Uterus (tissue), 4 donors: ENCODE data around the gene DAP. TPM values are rescaled to one million over a fixed set of nuclear protein-coding genes. Genes with fewer than 3 reads are reported as not detected.

Experiments used
- DNase-seq, 2 donors: peaks; one replicate each; pipeline ENCODE4 v3.0.0-alpha.2; 2019 to 2020
- H3K27ac ChIP-seq, 2 donors: fragments of 200-600 bp; sonication (generic); 1 replicate in 1 of 2; 2 replicates in 1 of 2; pipeline ENCODE4 v1.5.1; 2016 to 2018
- H3K27me3 ChIP-seq, 2 donors: fragments of 200-600 bp; sonication (generic); one replicate each; pipeline ENCODE4 v1.5.1; 2018 to 2019; ENCODE audit warnings: control low read depth in 1 of 2
- H3K36me3 ChIP-seq, 2 donors: fragments of 200-600 bp; sonication (generic); one replicate each; pipeline ENCODE4 v1.5.1; 2019; ENCODE audit warnings: control low read depth in 1 of 2
- H3K4me1 ChIP-seq, 2 donors: fragments of 200-600 bp; sonication (generic); one replicate each; pipeline ENCODE4 v1.5.1; 2018 to 2019; ENCODE audit warnings: control low read depth in 1 of 2
- H3K4me3 ChIP-seq, 2 donors: fragments of 200-600 bp; sonication (generic); 1 replicate in 1 of 2; 2 replicates in 1 of 2; pipeline ENCODE4 v1.5.1; 2018 to 2019; ENCODE audit warnings: mild to moderate bottlenecking in 1 of 2
- H3K9me3 ChIP-seq, 2 donors: fragments of 200-600 bp; sonication (generic); one replicate each; pipeline ENCODE4 v1.5.1; 2019; ENCODE audit warnings: control low read depth in 1 of 2
- POLR2A ChIP-seq, 2 donors: fragments of 450-650 bp; IDR thresholded peaks; one replicate each; pipeline ENCODE4 v1.6.1; 2016; ENCODE audit warnings: antibody characterized with exemption in 2 of 2, mild to moderate bottlenecking in 1 of 2, moderate library complexity in 1 of 2
- intact Hi-C: fragments of 100-400 bp; cut with DNase I; formaldehyde crosslinking; loops from one replicate; pipeline ENCODE4 v1.15.1; 2023; ENCODE audit warnings: low total_unique reads
- total RNA-seq, 4 donors: library from RNA; depleted of rRNA in 3 of 4; stranded (reverse); fragments of >200 nt in 3 of 4; gene quantifications; one replicate each; pipeline versions ENCODE4 v1.1.0 to v1.2.4, GENCODE V29; 2014 to 2023
- TF ChIP-seq, protein P1 (sequence below), 4 experiments: fragments of 200-600 bp in 2 of 4; fragments of 450-650 bp in 2 of 4; sonication (generic) in 2 of 4; IDR thresholded peaks; one replicate each; pipeline ENCODE4 v1.5.1; 2016 to 2019; ENCODE audit warnings: antibody characterized with exemption in 4 of 4, mild to moderate bottlenecking in 2 of 4, moderate library complexity in 1 of 4
- donor health status: DM: yes; HTN: yes; CAD: no.

The DAP gene
- total RNA-seq, 4 donors from 2014 or later: 38.2 to 83.9 (median 50.0) TPM

DNA sequence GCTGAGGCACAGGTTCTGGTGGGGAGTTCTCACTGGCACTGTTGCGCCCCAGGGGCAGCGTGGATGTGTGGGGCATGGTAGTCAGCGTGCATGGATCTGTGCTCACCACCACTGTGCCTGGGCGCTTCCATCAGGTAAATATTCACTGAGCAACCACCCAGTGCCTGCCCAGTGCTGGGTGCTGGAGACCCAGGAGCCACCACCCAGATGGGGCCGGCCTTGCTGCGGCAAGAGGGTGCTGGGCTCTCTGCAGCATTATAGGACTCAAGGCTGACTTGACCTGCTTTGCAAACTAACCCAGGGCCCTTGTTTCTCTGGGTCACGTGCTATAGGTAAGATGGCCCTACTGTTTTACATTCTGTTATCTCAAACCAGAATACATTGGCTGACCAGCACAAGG is 60.5 kb downstream of the DAP start:
- intact Hi-C loops: no loop called here
- H3K4me1 ChIP-seq: peaks cover 3 to 7% of the 10 kb centered on the region in 2 donors
- TF ChIP-seq POLR2A (IDR thresholded peaks at IDR 0.05): no peak
- TF ChIP-seq, protein P1, sequence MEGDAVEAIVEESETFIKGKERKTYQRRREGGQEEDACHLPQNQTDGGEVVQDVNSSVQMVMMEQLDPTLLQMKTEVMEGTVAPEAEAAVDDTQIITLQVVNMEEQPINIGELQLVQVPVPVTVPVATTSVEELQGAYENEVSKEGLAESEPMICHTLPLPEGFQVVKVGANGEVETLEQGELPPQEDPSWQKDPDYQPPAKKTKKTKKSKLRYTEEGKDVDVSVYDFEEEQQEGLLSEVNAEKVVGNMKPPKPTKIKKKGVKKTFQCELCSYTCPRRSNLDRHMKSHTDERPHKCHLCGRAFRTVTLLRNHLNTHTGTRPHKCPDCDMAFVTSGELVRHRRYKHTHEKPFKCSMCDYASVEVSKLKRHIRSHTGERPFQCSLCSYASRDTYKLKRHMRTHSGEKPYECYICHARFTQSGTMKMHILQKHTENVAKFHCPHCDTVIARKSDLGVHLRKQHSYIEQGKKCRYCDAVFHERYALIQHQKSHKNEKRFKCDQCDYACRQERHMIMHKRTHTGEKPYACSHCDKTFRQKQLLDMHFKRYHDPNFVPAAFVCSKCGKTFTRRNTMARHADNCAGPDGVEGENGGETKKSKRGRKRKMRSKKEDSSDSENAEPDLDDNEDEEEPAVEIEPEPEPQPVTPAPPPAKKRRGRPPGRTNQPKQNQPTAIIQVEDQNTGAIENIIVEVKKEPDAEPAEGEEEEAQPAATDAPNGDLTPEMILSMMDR (IDR thresholded peaks at IDR 0.05): no peak

DNA sequence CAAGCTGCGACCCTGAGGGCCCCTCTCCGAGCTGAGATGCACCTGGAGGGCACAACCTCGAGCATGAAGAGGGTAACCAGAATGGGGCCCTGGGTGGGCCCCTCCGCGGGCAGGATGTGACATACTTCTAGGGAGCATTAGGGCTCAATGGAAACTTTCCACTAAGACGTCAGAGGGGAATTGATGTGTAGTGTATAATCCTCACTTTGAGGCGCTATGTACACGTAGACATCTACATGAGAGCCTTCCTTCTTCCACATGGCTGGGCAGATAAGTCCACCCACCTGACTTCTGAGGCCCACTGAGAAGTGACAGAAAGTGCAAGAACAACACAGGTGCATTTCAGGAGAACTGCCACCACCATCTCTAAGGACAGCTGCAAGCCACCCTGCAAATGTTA is 61.0 kb downstream of the DAP start:
- Histone ChIP-seq H3K36me3 (no peaks in the 10 kb centered on the region), H3K27me3 (no peaks in the 10 kb centered on the region), H3K9me3 (no peaks in the 10 kb centered on the region), H3K27ac (no peak overlapping the region), H3K4me1 (peaks cover 3 to 7% of the 10 kb centered on the region in 2 donors), H3K4me3 (no peak overlapping the region)
- intact Hi-C loops: loop anchor here (10.0 kb wide), 1 partner anchor 95 kb away; no protein-coding TSS in a partner anchor
- TF ChIP-seq POLR2A (IDR thresholded peaks at IDR 0.05): no peak
- TF ChIP-seq, protein P1 (IDR thresholded peaks at IDR 0.05): no peak
- DNase-seq: no peak

More for the DNA sequence above, 60.5 kb downstream of the DAP start:
- Histone ChIP-seq H3K36me3 (no peaks in the 10 kb centered on the region), H3K27ac (no peak overlapping the region), H3K9me3 (no peaks in the 10 kb centered on the region), H3K4me3 (no peak overlapping the region), H3K27me3 (no peaks in the 10 kb centered on the region)
- DNase-seq: no peak

GRCh38 chr5:10699281-10699874 is 61.7 kb downstream of the DAP start:
- TF ChIP-seq POLR2A (IDR thresholded peaks at IDR 0.05): no peak
- TF ChIP-seq, protein P1 (IDR thresholded peaks at IDR 0.05): no peak
- peaks cover 3 to 7% of the 10 kb centered on the region in 2 donors for H3K4me1 ChIP-seq

DNA sequence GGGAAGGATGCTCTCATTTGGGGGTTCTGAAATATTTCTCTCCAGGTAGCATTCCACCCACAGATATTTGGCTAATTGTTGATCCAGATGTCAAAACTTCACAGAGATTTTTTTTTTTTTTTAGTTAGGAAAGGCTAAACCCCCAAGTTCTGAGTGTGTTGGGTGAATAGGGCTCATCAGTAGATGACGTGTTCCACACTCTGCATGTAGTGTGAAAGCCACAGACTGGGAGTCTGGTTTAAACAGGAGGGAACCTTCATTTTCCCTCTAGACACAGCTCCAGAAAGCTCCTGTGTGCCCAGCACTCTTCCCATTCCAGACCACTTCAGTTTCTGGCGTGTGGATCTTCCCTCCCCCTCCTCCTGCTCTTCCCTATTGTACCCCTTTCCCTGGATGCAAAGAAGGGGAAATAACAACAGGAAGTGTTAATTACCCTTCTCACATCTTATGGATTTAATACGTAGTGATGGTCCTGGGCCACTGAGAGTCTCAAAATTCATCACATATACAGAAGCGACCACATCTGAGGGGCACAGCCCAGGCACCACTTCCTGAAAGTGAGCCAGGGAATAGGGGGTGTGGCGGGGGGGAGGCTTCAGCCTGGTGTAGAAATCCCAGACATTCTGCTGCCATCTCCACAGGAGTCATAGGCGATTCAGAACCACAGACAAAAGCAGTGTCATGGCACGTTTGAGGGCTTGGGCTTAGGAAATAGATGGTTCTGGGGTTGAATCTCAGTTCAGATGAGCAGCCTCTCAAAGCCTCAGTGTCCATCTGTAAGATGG is 65.1 kb downstream of the DAP start:
- H3K36me3 ChIP-seq: no peaks in the 10 kb centered on the region
- no peak overlapping the region for H3K27ac ChIP-seq
- TF ChIP-seq, protein P1 (IDR thresholded peaks at IDR 0.05): no peak
- TF ChIP-seq POLR2A (IDR thresholded peaks at IDR 0.05): no peak
- intact Hi-C loops: loop anchor here (10.0 kb wide), 1 partner anchor 99 kb away; no protein-coding TSS in a partner anchor
- no peaks in the 10 kb centered on the region for H3K9me3 ChIP-seq
- no peak overlapping the region for H3K4me3 ChIP-seq
- no peak for DNase-seq
- no peaks in the 10 kb centered on the region for H3K4me1 ChIP-seq
- no peaks in the 10 kb centered on the region for H3K27me3 ChIP-seq

More at GRCh38 chr5:10699281-10699874, 61.7 kb downstream of the DAP start:
- DNase-seq: no peak
- no peaks in the 10 kb centered on the region for H3K9me3 ChIP-seq
- no peaks in the 10 kb centered on the region for H3K27me3 ChIP-seq
- intact Hi-C loops: loop anchor here (10.0 kb wide), 1 partner anchor 95 kb away; no protein-coding TSS in a partner anchor
- no peak overlapping the region for H3K27ac ChIP-seq
- H3K4me3 ChIP-seq: no peak overlapping the region
- H3K36me3 ChIP-seq: no peaks in the 10 kb centered on the region
